Measurements from ENCODE around the gene HSD17B11. TPM values are rescaled to one million over a fixed set of nuclear protein-coding genes. Genes with fewer than 3 reads are reported as not detected.

The HSD17B11 gene
- total RNA-seq, 1 experiment from 2014 or later: 8.8 TPM

DNA sequence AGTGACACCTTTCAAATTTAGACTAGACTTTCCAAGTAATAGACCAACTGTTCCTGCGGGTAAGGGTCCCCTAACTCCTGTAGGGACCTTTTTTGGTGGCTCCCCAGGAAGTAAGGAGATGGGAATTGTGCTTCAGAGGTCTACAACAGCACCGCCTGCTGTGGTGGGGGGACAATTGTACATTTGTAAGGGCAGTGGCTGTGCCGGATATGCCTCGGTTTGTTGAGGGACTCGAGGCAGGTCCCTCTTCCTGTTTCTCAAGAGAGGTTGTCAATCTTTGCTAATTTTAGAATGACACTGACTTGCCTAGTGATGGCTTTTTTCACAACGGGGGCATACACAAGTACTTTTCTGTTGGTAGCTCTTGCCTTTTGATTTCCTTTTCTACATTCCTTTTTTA, 15.5 kb upstream of the HSD17B11 start:
- no peaks in the 10 kb centered on the region for H3K79me2 ChIP-seq (ENCODE audit: insufficient read depth, low read length)
- no peak overlapping the region for H3K23ac ChIP-seq (ENCODE audit: insufficient read length, low read depth, low read length)
- no peak overlapping the region for H2BK5ac ChIP-seq (ENCODE audit: insufficient read length, low read length)
- Mint-ChIP-seq H3K27me3 (ENCODE audit: low read depth) (no peaks in the 10 kb centered on the region; the same call in 1 of the 2 replicates), H3K27ac (no peak overlapping the region; a peak in 1 of 7 replicates), H3K36me3 (ENCODE audit: insufficient read depth in 1 of 3, low read depth in 3 of 3) (peaks cover 0 to 11% (median 6%) of the 10 kb centered on the region in 3 experiments; a peak in 3 of 7 replicates), H3K4me1 (peaks cover 20 to 26% of the 10 kb centered on the region in 2 experiments), H3K9me3 (peaks cover 7 to 12% of the 10 kb centered on the region in 2 experiments; a peak in 4 of 5 replicates), H3K4me3 (no peak overlapping the region)
- DNase-seq: no peak
- H2AK5ac ChIP-seq (ENCODE audit: insufficient read length, low read length): no peak overlapping the region
- H2BK12ac ChIP-seq (ENCODE audit: insufficient read length, low read depth, low read length): no peak overlapping the region
- no peaks in the 10 kb centered on the region for H3K9me3 ChIP-seq (ENCODE audit: control insufficient read depth, low read depth, low read length)
- H4K8ac ChIP-seq (replicated peaks; ENCODE audit: insufficient read length, low read depth, low read length): no peak overlapping the region
- H3K4me1 ChIP-seq (ENCODE audit: insufficient read depth, low read length): no peaks in the 10 kb centered on the region
- no peak overlapping the region for H3K4me2 ChIP-seq (ENCODE audit: insufficient read depth, insufficient read length, low read length)
- H3K9ac ChIP-seq (ENCODE audit: extremely low read depth, insufficient read length, low read length): no peak overlapping the region
- no peaks in the 10 kb centered on the region for H3K79me1 ChIP-seq (ENCODE audit: insufficient read depth, low read depth, low read length, poor library complexity, severe bottlenecking)
- H3T11ph ChIP-seq (ENCODE audit: low read length): no peak overlapping the region
- H4K5ac ChIP-seq (ENCODE audit: insufficient read length, low read depth, low read length): no peak overlapping the region
- no peak overlapping the region for H3K18ac ChIP-seq (ENCODE audit: insufficient read length, low read depth, low read length)
- H3K23me2 ChIP-seq (ENCODE audit: insufficient read length, low read depth, low read length, poor library complexity, severe bottlenecking): no peaks in the 10 kb centered on the region
- no peak overlapping the region for H4K91ac ChIP-seq (ENCODE audit: insufficient read length, low read depth, low read length)
- H3K14ac ChIP-seq (ENCODE audit: insufficient read depth, low read length): no peak overlapping the region
- no peaks in the 10 kb centered on the region for H3K27me3 ChIP-seq (ENCODE audit: insufficient read depth, low read length)
- H4K20me1 ChIP-seq (ENCODE audit: control insufficient read depth, insufficient read depth, insufficient read length): no peaks in the 10 kb centered on the region
- no peak overlapping the region for H3K4ac ChIP-seq (ENCODE audit: low read depth, low read length)
- H2BK15ac ChIP-seq (ENCODE audit: low read depth, low read length): no peak overlapping the region
- TF ChIP-seq, protein P1, sequence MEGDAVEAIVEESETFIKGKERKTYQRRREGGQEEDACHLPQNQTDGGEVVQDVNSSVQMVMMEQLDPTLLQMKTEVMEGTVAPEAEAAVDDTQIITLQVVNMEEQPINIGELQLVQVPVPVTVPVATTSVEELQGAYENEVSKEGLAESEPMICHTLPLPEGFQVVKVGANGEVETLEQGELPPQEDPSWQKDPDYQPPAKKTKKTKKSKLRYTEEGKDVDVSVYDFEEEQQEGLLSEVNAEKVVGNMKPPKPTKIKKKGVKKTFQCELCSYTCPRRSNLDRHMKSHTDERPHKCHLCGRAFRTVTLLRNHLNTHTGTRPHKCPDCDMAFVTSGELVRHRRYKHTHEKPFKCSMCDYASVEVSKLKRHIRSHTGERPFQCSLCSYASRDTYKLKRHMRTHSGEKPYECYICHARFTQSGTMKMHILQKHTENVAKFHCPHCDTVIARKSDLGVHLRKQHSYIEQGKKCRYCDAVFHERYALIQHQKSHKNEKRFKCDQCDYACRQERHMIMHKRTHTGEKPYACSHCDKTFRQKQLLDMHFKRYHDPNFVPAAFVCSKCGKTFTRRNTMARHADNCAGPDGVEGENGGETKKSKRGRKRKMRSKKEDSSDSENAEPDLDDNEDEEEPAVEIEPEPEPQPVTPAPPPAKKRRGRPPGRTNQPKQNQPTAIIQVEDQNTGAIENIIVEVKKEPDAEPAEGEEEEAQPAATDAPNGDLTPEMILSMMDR (conservative IDR thresholded peaks at IDR 0.05): no peak
- H2BK120ac ChIP-seq (ENCODE audit: low read depth, low read length, poor library complexity, severe bottlenecking): no peak overlapping the region
- no peak overlapping the region for H2AFZ ChIP-seq (ENCODE audit: low read length)
- H2BK20ac ChIP-seq (ENCODE audit: low read depth, low read length, poor library complexity, severe bottlenecking): no peak overlapping the region
- H3K27ac ChIP-seq (ENCODE audit: insufficient read length, low read depth, low read length): no peak overlapping the region
- H3K56ac ChIP-seq (ENCODE audit: insufficient read length, low read depth, low read length): no peak overlapping the region
- WGBS (ENCODE audit: extremely low coverage, insufficient read length, low lambda C conversion rate): no CpG with 5 or more reads among the region's 6 CpGs

All from H9 (cell line).